Activated naive CD8-positive, alpha-beta T cell treated with anti-CD3 and anti-CD28 coated beads for 36 hours (primary cell): ENCODE data around the gene CYB561D2. TPM values are rescaled to one million over a fixed set of nuclear protein-coding genes. Genes with fewer than 3 reads are reported as not detected.

Experiments used
- DNase-seq: peaks from one replicate; pipeline ENCODE4 v3.0.0; 2021
- H3K27ac Mint-ChIP-seq: one replicate; pipeline ENCODE4 v1.8.0; 2022; ENCODE audit warnings: mild to moderate bottlenecking, moderate library complexity, mixed read lengths
- H3K27me3 Mint-ChIP-seq: one replicate; pipeline ENCODE4 v1.8.0; 2022; ENCODE audit warnings: mild to moderate bottlenecking, mixed read lengths
- H3K36me3 Mint-ChIP-seq: one replicate; pipeline ENCODE4 v1.8.0; 2021; ENCODE audit warnings: mild to moderate bottlenecking, mixed read lengths
- H3K4me1 Mint-ChIP-seq: one replicate; pipeline ENCODE4 v1.8.0; 2021; ENCODE audit warnings: mixed read lengths
- H3K4me3 Mint-ChIP-seq: one replicate; pipeline ENCODE4 v1.8.0; 2022; ENCODE audit warnings: mild to moderate bottlenecking, moderate library complexity, mixed read lengths
- H3K9me3 Mint-ChIP-seq: one replicate; pipeline ENCODE4 v1.8.0; 2022; ENCODE audit warnings: mixed read lengths
- total RNA-seq, 2 experiments: library from RNA; stranded (reverse); gene quantifications; one replicate each; pipeline ENCODE4 v1.2.3, GENCODE V29; 2021

The CYB561D2 gene
- total RNA-seq, 2 experiments from 2014 or later = 19.4 to 19.5 TPM

- no peak for DNase-seq
- H3K36me3 Mint-ChIP-seq = no peaks in the 10 kb centered on the region
- no peak overlapping the region for H3K27ac Mint-ChIP-seq
- no peaks in the 10 kb centered on the region for H3K9me3 Mint-ChIP-seq
- no peaks in the 10 kb centered on the region for H3K27me3 Mint-ChIP-seq
- no peak overlapping the region for H3K4me3 Mint-ChIP-seq
- H3K4me1 Mint-ChIP-seq = no peaks in the 10 kb centered on the region
Measured at GRCh38 chr3:50401978-50402595, 51.4 kb downstream of the CYB561D2 start.

Other genes with a start within 250 kb of the CYB561D2 start
- gene SEMA3F, start 195.5 kb upstream of the CYB561D2 start, total RNA-seq = under 1 TPM; 0.10 to 0.28 TPM
- under 1 TPM in 1 of 2 experiments, not detected in 1; 0.12 TPM for gene GNAT1, start 159.3 kb upstream of the CYB561D2 start, total RNA-seq
- gene SLC38A3, start 145.6 kb upstream of the CYB561D2 start, total RNA-seq = under 1 TPM in 1 of 2 experiments, not detected in 1; 0.18 TPM
- gene GNAI2, start 114.7 kb upstream of the CYB561D2 start, total RNA-seq = 100 to 1,000 TPM; 211 to 217 TPM
- gene SEMA3B, start 81.7 kb upstream of the CYB561D2 start, total RNA-seq = 1 to 10 TPM; 1.2 to 1.6 TPM
- gene LSMEM2, start 71.8 kb upstream of the CYB561D2 start, total RNA-seq = not detected
- 100 to 1,000 TPM; 177 to 182 TPM for gene IFRD2, start 58.4 kb upstream of the CYB561D2 start, total RNA-seq
- gene HYAL3, start 51.5 kb upstream of the CYB561D2 start, total RNA-seq = 1 to 10 TPM; 6.0 to 6.8 TPM
- gene NAA80, start 51.5 kb upstream of the CYB561D2 start, total RNA-seq = 10 to 100 TPM; 16.3 to 16.7 TPM
- gene HYAL1, start 47.3 kb upstream of the CYB561D2 start, total RNA-seq = under 1 TPM in 1 of 2 experiments, not detected in 1; 0.35 TPM
- 1 to 10 TPM; 6.5 to 6.8 TPM for gene HYAL2, start 28.1 kb upstream of the CYB561D2 start, total RNA-seq
- gene TUSC2, start 22.6 kb upstream of the CYB561D2 start, total RNA-seq = 10 to 100 TPM; 26.8 to 29.1 TPM
- gene RASSF1, start 10.0 kb upstream of the CYB561D2 start, total RNA-seq = 10 to 100 TPM; 51.7 to 53.7 TPM
- gene ZMYND10, start 5.1 kb upstream of the CYB561D2 start, total RNA-seq = under 1 TPM; 0.39 to 0.74 TPM
- 10 to 100 TPM; 41.1 to 43.8 TPM for gene NPRL2, start 87 bp upstream of the CYB561D2 start, total RNA-seq
- 10 to 100 TPM; 19.0 to 20.2 TPM for gene TMEM115, start 8.7 kb downstream of the CYB561D2 start, total RNA-seq
- under 1 TPM; 0.70 to 0.80 TPM for gene CACNA2D2, start 152.8 kb downstream of the CYB561D2 start, total RNA-seq
- 10 to 100 TPM; 15.9 to 17.1 TPM for gene C3orf18, start 216.9 kb downstream of the CYB561D2 start, total RNA-seq
- 10 to 100 TPM; 59.8 to 64.7 TPM for gene HEMK1, start 218.7 kb downstream of the CYB561D2 start, total RNA-seq